WI38 (cell line): Measurements from ENCODE around the gene RFX2.

Source experiments
- H3K4me3 ChIP-seq: 2 replicates; pipeline ENCODE4 v1.5.1; 2011; ENCODE audit warnings: low read depth, mild to moderate bottlenecking, control low read depth, low read length
- CTCF ChIP-seq: IDR thresholded peaks from 2 replicates; pipeline ENCODE4 v1.5.1; 2012; ENCODE audit warnings: low read depth, mild to moderate bottlenecking, control low read depth, low read length

The RFX2 gene

DNA sequence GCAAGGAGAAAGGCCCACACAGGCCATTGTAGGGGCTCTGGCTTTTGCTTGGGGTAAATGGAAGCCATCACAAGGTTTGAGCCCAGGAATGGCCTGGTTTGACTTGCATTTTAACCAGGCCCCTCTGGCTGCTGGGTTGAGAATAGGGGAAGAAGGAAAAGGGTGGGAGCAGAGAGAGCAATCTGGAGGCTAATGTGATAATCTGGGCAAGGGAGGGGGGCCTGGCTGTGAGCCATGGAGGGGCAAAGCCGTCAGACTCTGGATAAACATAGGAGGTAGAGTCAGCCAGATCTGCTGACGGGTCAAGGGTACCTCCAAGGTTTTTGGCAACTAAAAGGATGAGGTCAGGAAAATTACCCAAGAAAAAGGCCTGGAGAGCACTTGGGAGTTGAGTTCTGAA lies 41.6 kb downstream of the RFX2 start:
- TF ChIP-seq CTCF: no peak
- H3K4me3 ChIP-seq: no peak overlapping the region

- no peak for TF ChIP-seq CTCF
- no peak overlapping the region for H3K4me3 ChIP-seq
Measured at GRCh38 chr19:6067975-6068374, 42.3 kb downstream of the RFX2 start.

DNA sequence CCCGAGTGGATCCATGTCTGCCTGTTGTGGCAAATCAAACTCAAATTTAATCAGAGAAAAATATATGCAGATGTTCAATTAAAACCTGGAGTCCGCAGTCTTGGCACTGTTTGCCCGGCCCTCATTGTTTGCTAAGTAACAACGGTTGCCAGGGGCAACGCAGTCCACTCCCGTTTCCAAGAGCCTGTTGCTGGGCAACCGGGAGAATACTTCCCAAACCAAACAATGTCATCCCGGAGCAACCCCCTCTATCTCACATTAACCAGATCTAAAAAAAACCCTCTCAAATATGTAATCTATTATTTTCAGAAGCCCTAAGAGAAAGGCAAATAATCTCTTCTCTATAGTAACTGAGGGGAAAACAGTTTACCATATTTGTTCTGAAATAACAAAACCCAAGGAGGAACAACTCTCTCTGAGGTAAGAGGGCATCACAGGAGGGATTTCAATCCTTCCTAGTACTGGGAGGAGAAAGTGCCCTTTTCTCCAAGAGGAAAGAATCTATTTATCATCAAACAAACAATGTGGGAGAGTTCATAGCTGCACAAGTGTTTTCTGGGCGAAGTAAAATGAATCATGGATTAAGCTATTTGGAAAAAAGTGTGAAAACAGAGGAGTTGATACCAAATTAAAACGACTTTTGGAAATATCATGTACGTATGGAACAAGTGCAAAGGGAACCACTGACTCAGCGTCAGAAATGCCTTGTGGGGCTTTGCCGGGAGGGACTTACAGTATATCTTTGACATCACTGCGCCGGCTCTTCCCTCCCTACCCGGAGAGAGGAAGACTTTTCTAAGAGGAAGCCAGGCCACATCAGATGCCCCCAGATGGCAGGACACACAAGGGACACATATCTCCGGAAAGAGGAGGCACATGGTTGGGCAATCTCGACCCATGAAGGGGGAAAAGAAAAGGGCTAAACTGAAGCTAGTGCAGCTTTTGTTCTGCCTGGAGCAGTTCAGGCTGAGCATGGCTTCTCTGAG lies 43.3 kb downstream of the RFX2 start:
- no peak overlapping the region for H3K4me3 ChIP-seq

DNA sequence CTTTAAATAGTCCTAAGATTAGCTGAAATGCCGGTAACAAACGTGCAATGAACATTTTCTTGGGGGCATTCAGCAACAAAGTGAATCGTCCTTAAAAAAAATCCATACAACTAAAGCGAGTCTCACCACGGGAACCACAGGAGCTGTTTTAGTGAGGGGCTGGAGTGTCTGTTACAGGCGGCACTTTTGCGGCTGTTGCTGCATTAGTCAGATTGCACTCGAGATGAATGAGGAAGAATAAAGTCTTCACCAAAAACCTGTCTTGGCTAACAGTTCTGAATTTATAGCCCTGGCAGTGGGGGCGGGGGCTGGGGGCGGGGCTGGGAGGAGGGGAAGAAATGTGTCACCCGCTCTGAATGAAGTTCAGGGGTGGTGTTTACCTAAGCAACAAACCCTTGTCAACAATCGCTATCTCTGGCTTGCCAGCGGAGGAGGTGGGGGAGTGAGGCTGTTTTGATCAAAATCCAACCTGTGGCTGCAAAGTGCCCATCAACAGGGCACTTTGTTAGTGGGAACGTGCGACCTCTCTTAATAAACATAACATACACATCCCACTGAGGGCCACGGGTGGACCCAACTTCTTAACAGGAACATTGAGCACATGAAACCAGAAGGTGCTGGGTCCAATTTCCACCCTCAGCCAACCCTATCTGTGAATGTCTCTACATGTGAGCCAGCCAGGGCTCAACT lies 44.5 kb downstream of the RFX2 start:
- no peak for TF ChIP-seq CTCF
- H3K4me3 ChIP-seq: no peak overlapping the region

More for the DNA sequence above, 43.3 kb downstream of the RFX2 start:
- no peak for TF ChIP-seq CTCF

GRCh38 chr19:6064336-6065073 lies 45.8 kb downstream of the RFX2 start:
- H3K4me3 ChIP-seq: no peak overlapping the region
- TF ChIP-seq CTCF: no peak

GRCh38 chr19:6063576-6064335 lies 46.5 kb downstream of the RFX2 start:
- no peak overlapping the region for H3K4me3 ChIP-seq
- TF ChIP-seq CTCF: no peak
